Measurements from ENCODE around the gene DOK7. TPM values are rescaled to one million over a fixed set of nuclear protein-coding genes. Genes with fewer than 3 reads are reported as not detected.

The DOK7 gene
- total and polyA plus RNA-seq, 2 donors (not counting 3 experiments of a cell fraction or from before 2014, with no cell fraction given), result not detected

DNA sequence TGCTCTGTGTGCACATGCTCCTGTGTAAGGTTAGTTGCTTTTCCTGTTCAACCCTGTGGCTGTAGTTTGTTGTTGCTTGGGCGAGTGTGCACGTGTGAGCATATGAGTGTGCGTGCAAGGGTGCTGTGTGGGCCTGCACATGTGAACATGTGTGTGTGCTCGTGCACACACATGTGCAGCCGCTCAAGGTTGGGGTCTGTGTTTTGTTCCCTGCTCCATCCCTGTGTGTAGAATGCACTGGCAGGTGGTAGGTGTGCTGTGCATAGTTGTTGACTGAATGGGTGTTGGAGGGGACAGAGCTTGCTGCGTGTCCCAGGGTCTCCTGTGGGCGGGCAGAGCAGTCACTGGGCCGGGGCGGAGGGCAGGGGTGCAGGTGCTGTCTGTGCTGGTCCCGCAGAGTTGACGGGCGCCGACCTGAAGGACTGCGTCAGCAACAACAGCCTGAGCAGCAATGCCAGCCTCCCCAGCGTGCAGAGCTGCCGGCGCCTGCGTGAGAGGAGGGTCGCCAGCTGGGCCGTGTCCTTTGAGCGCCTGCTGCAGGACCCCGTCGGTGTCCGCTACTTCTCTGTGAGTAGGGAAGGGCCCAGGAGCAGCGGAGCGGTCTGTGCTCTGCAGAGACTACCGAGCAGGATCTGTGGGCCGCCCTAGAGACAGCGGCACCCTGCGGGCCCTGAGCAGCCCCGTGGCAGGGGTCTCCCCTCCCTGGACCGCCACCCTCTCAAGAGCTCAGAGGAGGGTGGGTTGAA is 49.3 kb upstream of the DOK7 start:
- Histone ChIP-seq H3K4me1 (ENCODE audit: control insufficient read depth, extremely low read depth, insufficient read depth, low read length) (no peaks in the 10 kb centered on the region), H3K79me2 (ENCODE audit: control insufficient read depth, insufficient read depth, low read length) (peaks cover 2% of the 10 kb centered on the region), H3K4me2 (ENCODE audit: insufficient read depth, low read length) (no peak overlapping the region), H3K4me3 (replicated peaks in 1 of 3; ENCODE audit: insufficient read depth in 1 of 3, low read depth in 1 of 3, low read length in 3 of 3) (no peak overlapping the region), H3K36me3 (ENCODE audit: control insufficient read depth in 2 of 2, extremely low read depth in 1 of 2, insufficient read depth in 2 of 2, low read length in 2 of 2) (peaks cover 0 to 27% of the 10 kb centered on the region in 2 experiments), H3K9me1 (replicated peaks; ENCODE audit: control insufficient read depth, extremely low read depth, insufficient read depth, low read length) (no peaks in the 10 kb centered on the region), H4K20me1 (replicated peaks; ENCODE audit: control insufficient read depth, extremely low read depth, insufficient read depth, low read length) (no peaks in the 10 kb centered on the region), H3K9ac (replicated peaks; ENCODE audit: extremely low read depth, insufficient read depth, low read length) (no peak overlapping the region), H3K27me3 (ENCODE audit: control insufficient read depth in 2 of 2, insufficient read depth in 2 of 2, low read length in 2 of 2) (no peaks in the 10 kb centered on the region), H3K9me3 (replicated peaks; ENCODE audit: control insufficient read depth, insufficient read depth, low read length) (no peaks in the 10 kb centered on the region), H2AFZ (ENCODE audit: low read depth, low read length) (no peak overlapping the region), H3K27ac (ENCODE audit: insufficient read depth, low read depth, low read length) (no peak overlapping the region)
- no peak for TF ChIP-seq EZH2 (IDR thresholded peaks at IDR 0.05; ENCODE audit: borderline replicate concordance, low read depth, low read length, severe bottlenecking)
- DNase-seq (ENCODE audit: low read depth, low spot score), result no peak
- CTCF ChIA-PET, result interaction anchor here (0.6 kb wide), 1 partner anchor 68 kb away, joined by 3 read pairs; no protein-coding TSS in a partner anchor
- POLR2A ChIA-PET, result interaction anchor here (0.6 kb wide), 1 partner anchor 465 kb away, joined by 3 read pairs; no protein-coding TSS in a partner anchor
- no peak for FAIRE-seq
- BruUV-seq (replicated peaks), result no TSS peak
- intact Hi-C loops (cut with micrococcal nuclease), result no loop called here
- dilution Hi-C loops (cut with MboI; ENCODE audit: extremely low pct_ligation_motif_present, low sequenced_read_pairs), result no loop called here

DNA sequence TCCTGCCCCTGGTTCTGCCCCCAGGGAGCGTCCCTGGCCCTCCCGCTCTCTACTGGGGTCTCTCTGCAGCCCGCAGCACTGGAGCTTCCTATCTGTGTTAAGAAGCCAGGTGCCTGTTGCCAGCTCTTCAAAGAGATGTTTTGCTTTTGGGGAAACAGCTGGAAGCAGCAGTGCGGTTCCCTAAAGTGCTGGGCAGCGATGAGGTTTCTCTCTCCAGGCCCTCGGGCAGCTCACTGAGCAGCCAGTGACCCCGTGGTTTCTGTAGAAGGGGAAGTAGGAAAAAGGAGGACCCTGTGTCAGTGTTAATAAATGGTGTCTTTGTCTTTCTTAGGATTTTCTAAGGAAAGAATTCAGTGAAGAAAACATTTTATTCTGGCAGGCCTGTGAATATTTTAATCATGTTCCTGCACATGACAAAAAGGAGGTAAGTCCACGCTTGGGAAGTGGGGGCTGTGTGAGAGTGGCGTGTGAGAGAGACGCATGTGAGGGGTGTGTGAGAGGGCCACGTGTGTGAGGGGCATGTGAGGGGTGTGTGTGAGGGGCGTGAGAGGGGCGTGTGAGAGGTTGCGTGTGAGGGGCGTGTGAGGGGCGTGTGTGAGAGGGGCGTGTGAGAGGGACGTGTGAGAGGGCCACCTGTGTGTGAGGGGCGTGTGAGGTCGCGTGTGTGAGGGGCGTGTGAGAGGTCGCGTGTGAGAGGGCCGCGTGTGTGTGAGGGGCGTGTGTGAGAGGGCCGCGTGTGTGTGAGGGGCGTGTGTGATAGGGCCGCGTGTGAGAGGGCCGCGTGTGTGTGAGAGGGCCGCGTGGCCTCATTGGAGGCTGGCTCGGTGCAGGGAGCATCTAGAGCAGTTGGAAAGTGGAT is 48.5 kb upstream of the DOK7 start:
- intact Hi-C loops (cut with micrococcal nuclease), result no loop called here
- dilution Hi-C loops (cut with MboI; ENCODE audit: extremely low pct_ligation_motif_present, low sequenced_read_pairs), result no loop called here
- no TSS peak for BruUV-seq (replicated peaks)

More for the DNA sequence above, 48.5 kb upstream of the DOK7 start:
- no peaks in the 10 kb centered on the region for H3K27me3 ChIP-seq (ENCODE audit: control insufficient read depth in 2 of 2, insufficient read depth in 2 of 2, low read length in 2 of 2)
- DNase-seq (ENCODE audit: low read depth, low spot score) (no peak), FAIRE-seq (no peak)
- POLR2A ChIA-PET, result no interaction called here
- H3K4me3 ChIP-seq (replicated peaks in 1 of 3; ENCODE audit: insufficient read depth in 1 of 3, low read depth in 1 of 3, low read length in 3 of 3), result no peak overlapping the region
- no peaks in the 10 kb centered on the region for H3K9me1 ChIP-seq (replicated peaks; ENCODE audit: control insufficient read depth, extremely low read depth, insufficient read depth, low read length)
- no peak overlapping the region for H3K27ac ChIP-seq (ENCODE audit: insufficient read depth, low read depth, low read length)
- no peaks in the 10 kb centered on the region for H3K4me1 ChIP-seq (ENCODE audit: control insufficient read depth, extremely low read depth, insufficient read depth, low read length)
- H2AFZ ChIP-seq (ENCODE audit: low read depth, low read length), result no peak overlapping the region
- H3K9me3 ChIP-seq (replicated peaks; ENCODE audit: control insufficient read depth, insufficient read depth, low read length), result no peaks in the 10 kb centered on the region
- CTCF ChIA-PET, result interaction anchor here (0.6 kb wide), 1 partner anchor 68 kb away, joined by 3 read pairs; no protein-coding TSS in a partner anchor
- H3K4me2 ChIP-seq (ENCODE audit: insufficient read depth, low read length), result no peak overlapping the region
- TF ChIP-seq MYC (IDR thresholded peaks at IDR 0.05; ENCODE audit: low read depth, low read length), result no peak
- no peak for TF ChIP-seq POLR2AphosphoS5 (IDR thresholded peaks at IDR 0.05; ENCODE audit: insufficient read depth, low read depth, low read length)
- TF ChIP-seq, protein P1, sequence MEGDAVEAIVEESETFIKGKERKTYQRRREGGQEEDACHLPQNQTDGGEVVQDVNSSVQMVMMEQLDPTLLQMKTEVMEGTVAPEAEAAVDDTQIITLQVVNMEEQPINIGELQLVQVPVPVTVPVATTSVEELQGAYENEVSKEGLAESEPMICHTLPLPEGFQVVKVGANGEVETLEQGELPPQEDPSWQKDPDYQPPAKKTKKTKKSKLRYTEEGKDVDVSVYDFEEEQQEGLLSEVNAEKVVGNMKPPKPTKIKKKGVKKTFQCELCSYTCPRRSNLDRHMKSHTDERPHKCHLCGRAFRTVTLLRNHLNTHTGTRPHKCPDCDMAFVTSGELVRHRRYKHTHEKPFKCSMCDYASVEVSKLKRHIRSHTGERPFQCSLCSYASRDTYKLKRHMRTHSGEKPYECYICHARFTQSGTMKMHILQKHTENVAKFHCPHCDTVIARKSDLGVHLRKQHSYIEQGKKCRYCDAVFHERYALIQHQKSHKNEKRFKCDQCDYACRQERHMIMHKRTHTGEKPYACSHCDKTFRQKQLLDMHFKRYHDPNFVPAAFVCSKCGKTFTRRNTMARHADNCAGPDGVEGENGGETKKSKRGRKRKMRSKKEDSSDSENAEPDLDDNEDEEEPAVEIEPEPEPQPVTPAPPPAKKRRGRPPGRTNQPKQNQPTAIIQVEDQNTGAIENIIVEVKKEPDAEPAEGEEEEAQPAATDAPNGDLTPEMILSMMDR (IDR thresholded peaks at IDR 0.05; ENCODE audit: extremely low read depth in 1 of 2, insufficient read depth in 1 of 2, low read depth in 1 of 2, low read length in 2 of 2), result no peak
- no peak for TF ChIP-seq POLR2A (IDR thresholded peaks at IDR 0.05; ENCODE audit: low read depth, low read length)
- no peak for TF ChIP-seq FOS (IDR thresholded peaks at IDR 0.05; ENCODE audit: borderline replicate concordance, insufficient read depth, low read length)
- no peak for TF ChIP-seq EZH2 (IDR thresholded peaks at IDR 0.05; ENCODE audit: borderline replicate concordance, low read depth, low read length, severe bottlenecking)
- TF ChIP-seq GATA2 (IDR thresholded peaks at IDR 0.05; ENCODE audit: insufficient read depth, insufficient read length, low read depth, low read length), result no peak
- TF ChIP-seq JUN (IDR thresholded peaks at IDR 0.05; ENCODE audit: borderline replicate concordance, insufficient read depth, insufficient read length, low read depth), result no peak
- TF ChIP-seq, protein P2, sequence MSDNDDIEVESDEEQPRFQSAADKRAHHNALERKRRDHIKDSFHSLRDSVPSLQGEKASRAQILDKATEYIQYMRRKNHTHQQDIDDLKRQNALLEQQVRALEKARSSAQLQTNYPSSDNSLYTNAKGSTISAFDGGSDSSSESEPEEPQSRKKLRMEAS (IDR thresholded peaks at IDR 0.05; ENCODE audit: insufficient read depth, insufficient read length), result no peak
- no peaks in the 10 kb centered on the region for H4K20me1 ChIP-seq (replicated peaks; ENCODE audit: control insufficient read depth, extremely low read depth, insufficient read depth, low read length)
- H3K36me3 ChIP-seq (ENCODE audit: control insufficient read depth in 2 of 2, extremely low read depth in 1 of 2, insufficient read depth in 2 of 2, low read length in 2 of 2), result peaks cover 0 to 27% of the 10 kb centered on the region in 2 experiments
- no peak overlapping the region for H3K9ac ChIP-seq (replicated peaks; ENCODE audit: extremely low read depth, insufficient read depth, low read length)
- peaks cover 2% of the 10 kb centered on the region for H3K79me2 ChIP-seq (ENCODE audit: control insufficient read depth, insufficient read depth, low read length)

Measured in endothelial cell of umbilical vein (primary cell).